Skin of body (tissue), 2 donors: Measurements from ENCODE around the gene DGCR6. TPM values are rescaled to one million over a fixed set of nuclear protein-coding genes. Genes with fewer than 3 reads are reported as not detected.
"Not testable (repeated sequence)": the region's sequence is repeated elsewhere in the genome, so short reads cannot be mapped to it uniquely, and the experiment has no call there.

Source experiments
- DNase-seq: peaks from one replicate; lab custom pipeline; 2025; lab: John Stamatoyannopoulos, UW
- total RNA-seq: library from RNA; depleted of rRNA; stranded (reverse); fragments of >200 nt; gene quantifications from one replicate; pipeline ENCODE4 v1.2.3, GENCODE V29; 2014

Gene DGCR6
- total RNA-seq, 1 donor from 2014 or later: 3.2 TPM

GRCh38 chr22:18959741-18960140 lies 53.6 kb downstream of the DGCR6 start:
- not testable (repeated sequence) for DNase-seq

- not testable (repeated sequence) for DNase-seq
Observed at GRCh38 chr22:18960166-18960820, 54.2 kb downstream of the DGCR6 start.

DNA sequence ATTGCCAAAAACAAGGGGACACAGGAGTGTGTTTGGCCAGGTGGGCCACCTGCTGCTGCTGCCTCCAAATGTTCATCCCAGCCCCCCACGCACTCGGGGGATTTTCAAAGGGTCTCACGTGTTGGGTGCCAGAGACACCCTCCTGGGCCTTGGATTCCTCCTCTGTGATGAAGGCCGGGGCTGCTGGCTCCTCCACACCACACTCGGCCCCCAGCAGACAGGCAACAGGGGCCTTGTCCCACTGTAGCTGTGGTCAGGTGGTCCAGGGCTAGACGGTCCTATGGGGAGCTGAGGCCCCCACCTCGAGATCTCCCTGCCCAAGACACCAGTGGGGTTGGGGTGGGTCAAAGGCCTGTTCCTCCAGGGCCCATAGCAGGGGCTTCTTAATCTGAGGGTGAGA lies 55.1 kb downstream of the DGCR6 start:
- DNase-seq: not testable (repeated sequence)

Other genes with a start within 250 kb of the DGCR6 start
- gene PRODH, start 30.0 kb downstream of the DGCR6 start, total RNA-seq: 5.6 TPM
- gene DGCR2, start 216.1 kb downstream of the DGCR6 start, total RNA-seq: 39.5 TPM
- gene TSSK2, start 225.0 kb downstream of the DGCR6 start, total RNA-seq: not detected
- 5.5 TPM for gene ESS2, start 238.3 kb downstream of the DGCR6 start, total RNA-seq
- not detected for gene GSC2, start 244.0 kb downstream of the DGCR6 start, total RNA-seq